Putamen (tissue), 1 donor: Measurements from ENCODE around the gene PLXNB2.
"Not testable (repeated sequence)": the region's sequence is repeated elsewhere in the genome, so short reads cannot be mapped to it uniquely, and the experiment has no call there.

Experiments used
- DNase-seq: peaks from one replicate; pipeline ENCODE4 v3.0.0-alpha.2; 2016; ENCODE audit warnings: low spot score

Gene PLXNB2

DNA sequence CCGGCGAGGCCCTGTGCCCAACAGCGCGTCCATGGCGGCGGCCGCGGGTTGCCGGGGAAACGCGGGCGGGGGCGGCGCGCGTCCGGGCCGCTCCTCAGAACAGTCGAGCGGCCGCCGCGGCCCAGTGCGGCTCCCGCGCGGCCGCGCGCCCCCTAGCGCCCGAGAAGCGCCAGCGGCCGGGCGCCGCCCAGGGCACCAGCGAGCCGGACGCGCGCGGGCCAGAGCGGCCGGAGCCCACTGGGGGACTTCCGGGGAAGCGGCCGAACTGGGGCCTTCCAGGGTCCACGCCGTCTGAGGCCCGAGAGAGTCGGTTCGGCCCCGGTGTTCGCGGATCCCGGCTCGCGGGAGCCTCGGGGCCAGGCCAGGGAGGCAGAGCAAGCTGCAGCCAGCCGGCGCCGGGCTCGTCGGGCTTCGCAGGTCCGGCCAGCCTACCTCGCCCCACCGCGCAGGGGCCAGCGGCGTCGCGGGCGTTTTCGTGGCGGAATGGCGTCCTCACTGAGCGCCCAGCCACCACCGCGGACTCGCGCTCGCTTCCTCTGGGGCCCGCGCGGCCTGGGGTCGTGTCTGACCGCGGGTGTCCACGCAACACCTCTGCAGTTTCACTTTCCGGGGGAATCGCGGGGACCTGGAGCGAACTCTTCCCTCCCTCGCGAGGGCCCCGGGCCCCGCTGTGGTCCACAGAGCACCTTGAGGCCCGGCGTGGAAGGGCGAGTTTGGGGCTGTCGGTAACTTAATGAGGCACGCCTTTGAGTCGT lies 19.7 kb upstream of the PLXNB2 start, which contains the start of gene DENND6B:
Gene DENND6B, minus strand, starts transcription at position 57 of the 755 bp plus-strand sequence. Its CDS starts 24 bp downstream, at position 33.
- DNase-seq, result peak; percentile 87

DNA sequence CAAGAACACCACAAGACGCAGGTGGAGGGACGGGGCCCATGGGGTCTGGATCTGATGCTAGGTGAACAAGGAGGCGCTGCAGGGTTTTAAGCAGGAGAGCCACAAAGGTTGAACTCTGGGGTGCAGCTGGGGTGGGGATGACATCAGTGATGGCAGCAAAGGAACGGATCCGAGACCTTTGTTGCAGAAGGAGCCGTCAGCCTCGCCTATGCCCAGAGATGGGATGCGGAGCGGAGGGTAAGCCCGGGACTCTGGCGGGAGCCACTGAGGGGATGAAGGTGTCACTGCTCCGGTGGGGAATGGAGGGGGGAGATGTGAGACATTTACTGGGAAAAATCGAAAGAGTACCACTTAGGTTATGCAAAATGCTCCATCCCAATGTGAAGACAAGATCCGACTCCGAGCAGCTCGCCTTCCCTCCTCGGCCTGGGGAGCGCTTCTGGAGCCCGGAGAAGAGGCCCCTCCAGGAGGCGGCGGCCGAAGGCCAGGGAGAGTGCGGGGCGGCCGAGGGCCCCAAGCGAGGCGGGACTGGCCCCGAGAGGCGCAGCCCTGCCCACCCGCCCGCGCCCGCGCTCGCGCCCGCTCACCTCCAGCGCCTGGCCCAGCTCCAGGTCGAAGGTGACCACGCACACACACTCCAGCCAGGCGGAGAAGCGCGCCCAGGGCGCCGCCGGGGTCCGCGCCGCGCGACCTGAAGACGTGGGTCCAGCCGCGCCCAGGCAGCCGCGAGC lies 18.9 kb upstream of the PLXNB2 start:
- DNase-seq, result no peak

DNA sequence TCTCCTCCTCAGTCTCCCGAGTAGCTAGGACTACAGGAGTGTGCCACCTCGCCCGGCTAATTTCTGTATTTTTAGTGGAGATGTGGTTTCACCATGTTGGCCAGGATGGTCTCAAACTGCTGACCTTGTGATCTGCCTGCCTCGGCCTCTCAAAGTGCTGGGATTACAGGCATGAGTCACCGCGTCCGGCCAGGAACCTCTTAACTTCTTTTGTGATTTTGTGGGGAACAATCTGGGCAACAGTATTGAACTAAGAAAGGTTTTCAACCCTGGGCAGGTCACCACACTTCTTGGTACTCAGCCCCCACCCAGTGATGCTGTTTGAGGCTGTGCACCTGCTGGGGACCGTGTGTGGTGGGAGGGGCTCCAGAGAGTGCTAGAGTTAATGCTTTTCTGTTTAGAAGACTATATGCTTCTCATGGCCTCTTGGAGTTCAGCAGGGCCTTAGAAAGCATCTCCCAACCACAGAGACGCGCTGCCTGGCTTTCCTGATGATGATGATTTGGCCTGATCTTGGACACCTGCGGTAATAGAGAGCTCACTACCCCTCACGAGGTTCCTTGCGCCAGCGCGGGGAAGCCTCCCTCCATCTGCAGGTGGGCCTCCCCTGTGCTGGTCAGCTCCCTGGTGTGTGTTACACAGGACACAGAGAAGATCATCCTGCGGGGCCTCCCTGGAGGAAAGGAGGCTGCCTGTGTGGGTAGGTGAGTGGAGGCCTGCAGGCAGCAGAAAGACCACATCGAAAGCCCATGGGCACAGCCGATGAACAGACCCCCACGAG lies 18.2 kb upstream of the PLXNB2 start:
- DNase-seq, result no peak

DNA sequence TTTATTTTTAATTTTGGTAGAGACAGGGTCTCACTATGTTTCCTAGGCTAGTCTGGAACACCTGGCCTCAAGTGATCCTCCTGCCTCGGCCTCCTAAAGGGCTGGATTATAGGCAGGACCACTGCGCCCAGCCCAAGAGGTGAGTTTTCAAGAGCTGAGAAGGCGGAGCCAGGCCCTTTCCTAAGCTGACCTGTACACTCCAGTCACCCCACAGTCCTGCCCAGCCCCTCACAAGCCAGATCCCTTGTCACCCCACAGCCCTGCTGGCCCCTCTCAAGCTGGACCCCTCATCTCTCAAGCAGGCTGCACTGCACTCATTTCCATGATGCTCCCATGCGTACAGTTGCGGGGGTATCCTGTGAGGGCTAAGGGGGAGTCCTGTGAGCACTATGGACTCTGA lies 16.5 kb upstream of the PLXNB2 start:
- no peak for DNase-seq

DNA sequence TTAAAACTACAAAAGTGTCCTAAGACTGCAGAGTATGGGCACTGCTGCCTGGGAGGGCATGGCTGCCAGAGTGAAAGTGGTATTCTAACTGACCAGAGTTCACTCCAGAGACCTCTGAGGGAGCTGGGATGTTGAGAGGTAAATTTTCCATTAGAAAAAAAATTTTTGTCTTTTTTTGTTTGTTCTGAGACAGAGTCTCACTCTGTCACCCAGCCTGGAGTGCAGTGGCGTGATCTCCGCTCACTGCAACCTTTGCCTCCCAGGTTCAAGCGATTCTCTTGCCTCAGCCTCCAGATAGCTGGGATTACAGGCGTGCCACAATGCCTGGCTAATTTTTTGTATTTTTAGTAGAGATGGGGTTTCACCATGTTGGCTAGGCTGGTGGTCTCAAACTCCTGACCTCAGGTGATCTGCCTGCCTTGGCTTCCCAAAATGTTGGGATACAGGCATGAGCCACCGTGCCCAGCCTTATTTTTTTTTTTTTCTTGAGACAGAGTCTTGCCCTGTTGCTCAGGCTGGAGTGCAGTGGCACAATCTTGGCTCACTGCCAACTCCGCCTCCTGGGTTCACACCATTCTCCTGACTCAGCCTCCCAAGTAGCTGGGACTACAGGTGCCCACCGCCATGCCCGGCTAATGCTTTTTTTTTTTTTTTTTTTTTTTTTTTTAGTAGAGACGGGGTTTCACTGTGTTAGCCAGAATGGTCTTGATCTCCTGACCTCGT lies 15.1 kb upstream of the PLXNB2 start:
- DNase-seq, result not testable (repeated sequence)

DNA sequence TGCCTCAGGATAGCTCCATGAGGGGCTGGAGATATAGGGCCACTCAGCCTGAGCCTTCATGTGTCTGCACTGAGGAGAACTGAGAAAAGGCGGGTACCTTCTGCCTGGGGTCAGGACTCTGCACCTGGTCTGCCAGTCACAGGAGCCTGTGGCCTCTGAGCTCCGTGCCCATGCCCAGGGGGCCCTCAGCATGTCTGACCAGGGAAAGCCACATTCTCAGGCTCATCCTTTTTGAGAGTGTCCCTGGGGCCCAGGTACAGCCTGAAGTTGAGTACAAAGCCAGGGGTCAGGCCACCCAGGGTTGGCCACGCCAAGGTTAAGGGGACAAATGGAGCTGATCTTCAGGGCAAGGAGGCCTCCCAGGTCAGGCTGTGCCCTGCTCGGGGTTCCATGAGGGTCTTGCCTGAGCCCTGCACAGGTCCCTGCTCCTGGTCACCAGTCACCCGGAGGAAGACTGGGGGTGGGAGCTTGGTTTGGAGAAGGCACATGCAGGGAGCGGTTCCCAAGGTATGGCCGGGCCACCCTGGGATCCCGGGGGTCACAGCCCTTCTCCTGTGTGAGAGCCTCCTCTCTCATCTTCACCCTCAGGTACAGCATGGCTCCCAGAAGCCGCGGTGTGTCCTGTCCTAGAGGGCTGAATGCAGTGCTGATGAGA lies 13.4 kb upstream of the PLXNB2 start:
- no peak for DNase-seq

DNA sequence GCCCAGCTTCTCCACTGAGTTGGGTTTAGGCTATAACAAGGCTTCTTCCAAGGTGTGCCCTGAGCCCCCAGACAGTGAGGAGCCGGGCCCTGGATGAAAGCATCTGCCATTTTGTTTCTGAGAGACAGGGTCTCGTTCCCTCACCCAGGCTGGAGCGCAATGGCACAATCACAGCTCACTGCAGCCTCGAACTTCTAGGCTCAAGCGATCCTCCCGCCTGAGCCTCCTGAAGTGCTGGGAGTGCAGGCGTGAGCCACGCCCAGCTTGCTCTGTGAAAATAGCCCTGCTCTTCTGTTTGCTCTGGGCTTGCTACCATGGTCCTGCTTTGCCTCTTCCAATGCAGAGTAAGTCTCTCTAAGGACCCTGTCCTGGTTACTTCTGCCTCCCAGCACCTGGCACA lies 12.7 kb upstream of the PLXNB2 start:
- no peak for DNase-seq

DNA sequence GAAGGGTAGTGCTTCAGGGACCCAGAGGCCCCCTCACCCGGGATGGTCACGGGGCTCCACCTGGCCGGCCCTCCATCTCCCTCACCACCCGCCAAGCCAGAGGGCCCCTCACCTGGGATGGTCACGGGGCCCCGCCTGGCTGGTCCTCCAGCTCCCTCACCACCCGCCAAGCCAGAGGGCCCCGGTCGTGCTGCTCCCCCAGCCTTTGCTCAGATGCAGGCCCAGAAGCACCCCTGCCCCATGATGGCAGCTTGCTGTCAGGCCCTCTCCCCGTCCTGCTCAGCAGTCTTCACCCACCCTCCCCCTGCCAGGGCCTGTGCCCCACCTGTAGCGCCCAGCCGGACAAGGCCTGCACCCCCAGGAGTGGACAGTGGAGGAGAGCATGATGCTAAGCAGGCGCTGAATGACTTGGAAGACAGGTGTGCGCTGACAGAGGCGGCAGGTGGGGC lies 12.1 kb upstream of the PLXNB2 start:
- no peak for DNase-seq

DNA sequence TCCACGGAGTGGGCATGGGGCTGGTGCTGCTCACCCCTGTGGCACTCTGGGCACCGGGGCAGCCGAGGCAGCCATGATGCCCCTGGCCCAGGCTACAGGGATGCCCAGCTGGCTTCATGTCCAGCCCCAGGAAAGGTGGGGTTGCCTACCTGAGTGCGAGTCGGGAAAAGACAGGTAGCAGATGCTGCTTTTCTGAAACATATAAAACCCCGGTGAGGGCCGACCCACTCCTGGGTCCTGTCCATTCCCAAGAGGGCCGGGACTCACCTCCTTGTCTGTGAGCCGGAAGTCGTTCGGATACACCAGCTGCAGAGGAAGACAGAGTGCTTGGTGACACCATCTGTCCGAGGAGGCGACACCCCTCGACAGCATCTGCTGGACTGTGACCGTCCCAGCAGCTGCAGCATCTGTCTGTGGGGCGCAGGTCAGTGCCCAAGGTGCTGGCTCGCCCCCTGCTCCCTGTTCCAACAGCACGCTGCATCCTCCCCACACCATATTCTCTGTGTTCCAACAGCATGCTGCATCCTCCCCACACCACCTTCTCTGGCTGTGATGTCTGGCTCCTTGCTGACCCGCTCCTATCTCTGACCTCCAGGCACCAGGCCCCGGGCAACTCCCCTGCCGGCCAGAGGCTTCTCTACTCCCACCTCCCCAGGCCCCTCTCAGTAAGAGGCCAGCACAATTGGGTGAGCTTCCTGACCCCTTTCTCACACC lies 11.4 kb upstream of the PLXNB2 start:
- no peak for DNase-seq

DNA sequence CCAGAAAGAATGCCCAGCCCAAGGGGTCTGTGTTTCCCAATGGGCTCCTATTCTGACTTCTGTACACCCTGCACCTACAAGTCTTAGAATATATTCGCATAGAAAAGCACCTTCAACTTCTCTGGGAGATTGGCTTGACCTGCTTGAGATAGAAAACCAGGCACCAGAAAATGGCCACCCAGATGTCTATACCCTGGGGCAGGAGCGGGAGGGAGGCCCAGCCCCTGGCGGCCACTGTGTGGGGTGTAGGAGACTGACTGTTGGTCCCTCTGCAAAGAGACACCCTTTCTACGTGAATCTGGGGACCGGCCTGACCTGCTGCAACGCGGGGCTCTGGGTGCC lies 10.9 kb upstream of the PLXNB2 start:
- DNase-seq, result no peak

DNA sequence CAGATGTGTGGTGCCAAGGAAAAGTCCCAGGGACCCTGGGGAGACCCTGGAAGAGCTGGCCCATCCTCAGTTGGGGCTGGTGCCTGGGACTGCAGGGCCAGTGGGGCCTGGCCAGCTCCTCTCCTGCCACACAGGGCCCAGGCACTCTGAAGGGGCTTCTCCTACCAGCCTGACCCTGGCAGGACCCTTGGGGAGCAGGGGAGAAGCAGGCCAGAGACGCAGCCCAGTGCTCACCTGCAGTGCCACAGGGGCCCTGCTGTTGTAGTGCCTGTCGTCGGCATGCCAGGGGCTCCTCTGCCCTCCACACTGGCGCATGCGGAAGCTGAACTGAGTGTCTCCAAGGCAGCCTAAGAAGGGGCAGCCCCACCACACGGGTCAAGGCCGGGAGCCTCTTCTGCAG lies 10.2 kb upstream of the PLXNB2 start:
- DNase-seq, result no peak

DNA sequence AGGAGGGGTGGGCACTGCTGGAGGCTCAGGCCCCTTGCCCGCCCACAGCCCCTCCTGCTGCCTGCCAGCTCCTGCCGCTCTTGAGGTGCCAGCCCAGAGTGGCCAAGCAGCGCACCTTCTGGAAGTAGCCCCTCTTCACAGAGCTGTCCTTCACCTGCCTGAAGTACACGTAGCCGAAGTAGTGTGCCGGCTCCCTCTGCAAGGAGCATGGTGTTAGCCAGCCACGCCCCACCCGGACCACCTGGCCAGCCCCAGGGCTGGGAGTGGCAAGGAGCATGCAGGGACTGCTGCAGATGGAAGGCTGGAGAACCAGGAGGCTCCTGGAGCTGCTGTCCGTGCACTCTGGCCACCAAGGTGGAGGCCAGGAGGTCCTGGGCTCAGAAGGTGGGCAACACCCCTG lies 9.7 kb upstream of the PLXNB2 start:
- DNase-seq, result no peak

DNA sequence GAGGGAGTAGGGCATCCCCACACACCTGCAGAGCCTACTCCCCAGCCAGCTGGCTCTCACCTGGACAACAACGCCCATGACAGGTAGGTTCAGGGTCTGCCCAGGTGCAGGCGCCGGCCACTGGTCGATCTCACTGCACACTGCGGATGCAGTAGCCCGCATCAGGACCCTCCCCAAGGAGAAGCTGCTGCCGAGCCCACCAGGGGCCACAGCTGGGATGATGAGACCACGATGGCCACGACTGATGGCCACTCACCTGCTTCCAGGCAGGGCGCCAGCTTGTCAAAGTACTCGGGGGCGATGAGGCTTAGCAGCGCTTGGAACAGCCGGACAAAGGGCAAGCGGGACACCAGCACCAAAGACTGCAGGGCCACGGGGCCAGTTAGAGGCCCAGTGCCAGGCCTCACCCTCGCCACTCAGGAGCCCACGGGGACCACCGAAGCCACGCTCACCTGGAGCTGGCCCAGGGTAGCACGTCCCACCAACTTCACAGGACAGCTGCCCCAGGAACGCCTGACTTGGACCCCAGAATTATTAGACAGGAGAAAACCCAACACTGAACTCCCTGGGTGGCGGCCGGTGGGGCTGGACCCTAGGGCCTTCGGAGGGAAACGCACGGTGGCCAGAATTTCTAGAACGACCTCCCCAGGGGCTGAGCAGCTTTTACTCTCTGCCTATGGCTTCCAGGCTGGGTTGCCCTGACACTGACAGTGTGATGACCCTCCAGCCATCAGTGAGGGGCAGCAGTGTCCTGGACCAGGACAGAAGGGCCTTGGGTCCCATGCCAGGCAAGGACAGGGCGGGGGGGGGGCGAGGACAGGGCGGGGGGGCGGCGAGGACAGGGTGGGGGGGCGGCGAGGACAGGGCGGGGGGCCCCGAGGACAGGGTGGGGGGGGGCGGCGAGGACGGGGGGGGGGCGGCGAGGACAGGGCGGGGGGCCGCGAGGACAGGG lies 8.9 kb upstream of the PLXNB2 start:
- DNase-seq, result no peak

DNA sequence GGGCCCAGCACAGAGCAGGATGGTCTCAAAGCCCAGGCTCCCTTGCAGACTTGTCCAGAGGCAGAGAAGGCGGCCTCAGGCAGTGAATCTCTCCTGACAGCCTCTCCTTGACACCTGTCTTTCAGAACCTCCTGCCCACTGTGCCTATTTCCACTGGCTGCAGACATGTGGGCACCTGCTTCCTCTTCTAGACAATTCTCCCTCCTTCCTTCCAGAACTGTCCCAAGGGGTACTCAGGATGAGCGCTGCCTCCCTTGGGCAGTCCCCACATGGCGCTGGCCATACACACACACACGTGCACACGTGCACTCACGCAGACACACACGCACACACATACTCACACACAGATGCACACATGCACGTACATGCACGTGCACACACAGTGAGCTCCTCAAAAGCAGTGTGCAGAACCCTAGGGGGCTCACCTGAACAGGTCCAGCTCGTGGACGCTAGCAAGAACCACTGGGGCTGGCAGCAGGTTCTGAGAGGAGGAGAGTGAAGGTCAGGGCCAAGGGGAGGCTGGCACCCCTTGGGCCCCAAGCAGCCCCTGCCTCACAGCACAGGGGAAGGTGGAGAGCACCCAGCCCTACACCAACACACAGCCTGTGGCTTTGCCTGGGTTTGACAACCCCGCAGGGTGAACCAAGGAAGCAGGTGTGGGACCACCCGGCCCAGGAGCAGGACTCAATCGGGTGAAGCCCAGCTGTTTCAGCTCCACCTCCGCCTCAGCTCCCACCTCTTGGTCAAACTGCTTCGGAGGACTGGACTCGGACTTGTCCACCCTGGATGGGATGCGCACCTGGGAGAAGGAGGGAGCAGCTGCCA lies 8.1 kb upstream of the PLXNB2 start:
- no peak for DNase-seq

DNA sequence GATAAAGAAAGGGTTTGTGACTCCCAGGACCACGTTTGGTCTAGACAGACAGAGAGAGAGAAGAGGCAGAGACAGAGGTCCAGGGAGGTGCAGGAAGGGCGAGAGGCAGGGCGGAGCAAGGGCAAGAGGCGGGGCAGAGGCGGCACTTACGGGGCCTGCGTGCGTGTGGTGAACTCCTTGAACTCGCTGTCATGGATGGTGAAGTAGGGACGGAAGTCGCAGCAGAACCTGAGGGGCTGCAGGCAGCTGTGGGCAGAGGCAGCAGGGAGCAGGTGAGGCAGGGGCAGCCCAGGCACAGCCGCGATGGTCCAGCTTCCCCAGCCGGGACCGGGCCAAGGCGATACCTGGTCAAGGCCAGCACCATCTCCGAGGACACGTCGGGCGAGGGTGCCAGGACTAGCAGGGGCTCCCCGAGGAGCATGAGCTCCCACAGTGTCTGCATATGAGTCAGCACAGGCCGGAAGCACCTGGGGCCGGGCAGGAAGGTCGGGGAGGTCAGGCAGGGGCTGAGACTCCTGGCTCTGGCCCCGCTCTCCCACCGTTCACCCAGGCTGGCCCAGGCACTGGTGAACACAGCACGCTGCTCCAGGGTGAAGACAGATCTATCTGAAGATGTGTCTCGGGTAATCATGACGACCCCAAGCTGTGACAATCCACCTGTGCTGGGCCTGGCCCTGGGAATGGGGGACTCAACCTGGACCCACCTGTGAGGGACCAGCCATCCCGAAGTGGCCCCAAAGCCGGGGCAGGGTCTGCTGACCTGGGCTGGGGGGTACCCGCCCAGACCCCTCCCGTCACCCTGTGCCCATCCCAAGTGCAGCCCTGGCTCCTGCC lies 7.2 kb upstream of the PLXNB2 start:
- DNase-seq, result no peak

DNA sequence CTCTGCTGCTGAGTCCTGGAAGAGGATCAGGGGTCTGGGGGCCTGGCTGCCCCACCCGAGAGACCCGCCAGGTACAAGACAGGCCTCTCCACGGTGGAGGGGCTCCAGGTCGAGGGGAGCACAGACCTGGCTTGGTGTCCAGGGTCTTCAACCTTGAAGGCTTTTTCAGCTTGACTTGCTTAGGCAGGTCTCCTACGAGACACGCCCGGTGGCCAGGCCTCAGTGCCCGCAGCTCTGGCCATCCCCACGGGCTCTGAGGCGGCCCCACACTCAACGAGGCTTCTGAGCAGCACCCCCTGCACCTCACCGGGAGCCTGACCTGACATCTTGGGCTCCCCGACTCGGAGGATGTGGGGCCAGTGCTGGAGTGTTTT lies 6.6 kb upstream of the PLXNB2 start:
- no peak for DNase-seq

DNA sequence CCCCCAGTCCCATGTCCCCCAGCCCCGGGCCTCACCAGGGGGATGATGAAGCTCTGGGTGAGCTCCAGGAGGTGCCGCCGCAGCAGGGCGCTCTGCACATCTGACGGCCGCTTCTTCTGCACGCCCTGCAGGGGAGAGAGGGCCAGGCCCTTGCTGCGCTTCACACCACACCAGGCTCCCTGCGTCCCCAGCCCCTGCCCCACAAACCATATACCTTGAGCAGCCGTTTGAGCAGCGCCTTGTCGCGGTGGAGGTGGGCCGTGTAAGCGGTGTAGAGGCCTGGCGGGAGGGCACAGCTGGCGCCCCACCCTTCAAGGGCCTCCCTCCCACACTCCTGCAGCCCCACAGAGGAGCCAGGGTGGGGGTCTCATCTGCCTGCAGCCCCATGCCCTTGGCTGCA lies 6.2 kb upstream of the PLXNB2 start:
- no peak for DNase-seq

DNA sequence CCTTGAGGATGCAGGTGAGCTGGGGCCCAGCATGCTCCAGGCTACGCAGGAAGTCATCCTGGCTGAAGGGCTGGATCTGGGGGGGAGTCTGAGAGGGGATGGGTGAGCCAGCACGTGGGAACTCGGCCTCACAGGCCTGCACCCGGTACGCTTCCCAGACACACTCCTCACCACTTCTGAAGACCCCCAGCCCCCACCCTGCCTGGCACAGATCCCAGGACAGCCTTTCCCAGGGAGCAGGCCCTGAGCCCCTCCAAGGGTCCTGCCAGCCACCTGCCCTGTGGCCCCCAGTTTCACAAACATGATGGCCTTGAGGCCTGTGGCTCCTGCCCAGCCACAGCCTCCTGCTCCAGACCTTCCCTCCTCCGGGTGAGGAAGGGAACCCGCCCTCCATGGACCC lies 5.6 kb upstream of the PLXNB2 start:
- DNase-seq, result no peak
